Activated CD4-positive, CD25-positive, alpha-beta regulatory T cell treated with anti-CD3 and anti-CD28 coated beads, Interleukin-2, amount 50 U/mL, for 72 hours (primary cell): ENCODE measurements around the gene MYH10.

ENCODE experiments used
- DNase-seq: peaks from one replicate; pipeline ENCODE4 v3.0.0; 2021

The MYH10 gene

GRCh38 chr17:8602679-8603078, 27.8 kb downstream of the MYH10 start:
- DNase-seq: no peak

GRCh38 chr17:8599351-8600011, 31.0 kb downstream of the MYH10 start:
- no peak for DNase-seq

GRCh38 chr17:8598913-8599312, 31.6 kb downstream of the MYH10 start:
- DNase-seq: no peak

- no peak for DNase-seq
Measured at GRCh38 chr17:8593830-8594229, 36.7 kb downstream of the MYH10 start.

- DNase-seq: no peak
Measured at GRCh38 chr17:8593276-8593675, 37.2 kb downstream of the MYH10 start.

- no peak for DNase-seq
Measured at GRCh38 chr17:8588877-8589554, 41.5 kb downstream of the MYH10 start.

- DNase-seq: no peak
Measured at GRCh38 chr17:8586766-8587165, 43.8 kb downstream of the MYH10 start.

GRCh38 chr17:8585911-8586310, 44.6 kb downstream of the MYH10 start:
- no peak for DNase-seq

- no peak for DNase-seq
Measured at GRCh38 chr17:8583954-8584353, 46.6 kb downstream of the MYH10 start.

GRCh38 chr17:8580952-8581658, 49.4 kb downstream of the MYH10 start:
- DNase-seq: no peak

GRCh38 chr17:8577868-8578267, 52.7 kb downstream of the MYH10 start:
- no peak for DNase-seq

- DNase-seq: no peak
Measured at GRCh38 chr17:8576559-8577294, 53.8 kb downstream of the MYH10 start.

GRCh38 chr17:8574687-8575086, 55.8 kb downstream of the MYH10 start:
- DNase-seq: no peak

- DNase-seq: no peak
Measured at GRCh38 chr17:8572764-8573163, 57.8 kb downstream of the MYH10 start.

- DNase-seq: no peak
Measured at GRCh38 chr17:8563981-8564602, 66.4 kb downstream of the MYH10 start.

GRCh38 chr17:8563024-8563776, 67.3 kb downstream of the MYH10 start:
- DNase-seq: no peak

- DNase-seq: no peak
Measured at GRCh38 chr17:8558144-8558543, 72.4 kb downstream of the MYH10 start.

- no peak for DNase-seq
Measured at GRCh38 chr17:8557176-8557806, 73.2 kb downstream of the MYH10 start.

GRCh38 chr17:8556074-8556473, 74.5 kb downstream of the MYH10 start:
- no peak for DNase-seq

- DNase-seq: no peak
Measured at GRCh38 chr17:8555062-8555461, 75.5 kb downstream of the MYH10 start.

GRCh38 chr17:8552577-8553320, 77.8 kb downstream of the MYH10 start:
- no peak for DNase-seq
